B cell (primary cell): ENCODE results near the gene UBR7. TPM values are rescaled to one million over a fixed set of nuclear protein-coding genes. Genes with fewer than 3 reads are reported as not detected.

Experiments
- ATAC-seq: fragments of 200-7000 bp; cut with Tn5 transposase; one replicate; pipeline ENCODE4 v1.10.0; 2021; ENCODE audit warnings: low read depth, mild to moderate bottlenecking, moderate number of reproducible peaks, moderate library complexity
- CTCF ChIA-PET: fragments of 350-600 bp; sonication (Branson Sonifier 250); formaldehyde crosslinking; loops from one replicate; lab custom pipeline; 2021; ENCODE audit warnings: antibody characterized with exemption, inconsistent platforms; lab: Charles Lee
- POLR2A ChIA-PET: fragments of 350-600 bp; sonication (Branson Sonifier 250); formaldehyde crosslinking; loops from one replicate; lab custom pipeline; 2021; ENCODE audit warnings: antibody characterized with exemption; lab: Charles Lee
- DNase-seq: peaks from one replicate; pipeline ENCODE4 v3.0.0; 2013
- H2AFZ ChIP-seq: 2 replicates; pipeline ENCODE4 v1.6.1; 2012; ENCODE audit warnings: mild to moderate bottlenecking, low read depth, low read length; ENCODE audit not compliant: insufficient read depth, poor library complexity, severe bottlenecking
- H3K27ac ChIP-seq, 2 donors: 1 replicate in 1 of 2; 2 replicates in 1 of 2; pipeline ENCODE4 v1.5.1; 2012 to 2013; ENCODE audit warnings: low read length in 2 of 2, mild to moderate bottlenecking in 2 of 2, moderate library complexity in 1 of 2
- H3K27me3 ChIP-seq, 4 experiments: fragments of 200-600 bp in 1 of 4; sonication (generic) in 1 of 4; replicated peaks in 1 of 4; 1 replicate in 2 of 4; 2 replicates in 2 of 4; pipeline versions ENCODE4 v1.6.1 to v1.7.0; 2013 to 2016; ENCODE audit warnings: low read length in 3 of 4, mild to moderate bottlenecking in 2 of 4, mixed read lengths in 1 of 4, moderate library complexity in 1 of 4; ENCODE audit not compliant: insufficient read depth in 4 of 4, control insufficient read depth in 3 of 4; ENCODE audit errors: control extremely low read depth in 1 of 4
- H3K36me3 ChIP-seq, 2 experiments: replicated peaks in 1 of 2; 1 replicate in 1 of 2; 2 replicates in 1 of 2; pipeline versions ENCODE4 v1.6.1 to v1.7.1; 2013; ENCODE audit warnings: low read length in 1 of 2; ENCODE audit not compliant: insufficient read depth in 2 of 2, control insufficient read depth in 1 of 2; ENCODE audit errors: control extremely low read depth in 1 of 2, extremely low read depth in 1 of 2
- H3K4me1 ChIP-seq, 2 donors: fragments of 200-600 bp in 1 of 2; sonication (generic) in 1 of 2; 1 replicate in 1 of 2; 2 replicates in 1 of 2; pipeline versions ENCODE4 v1.5.1 to v1.6.1; 2013 to 2017; ENCODE audit warnings: low read length in 2 of 2; ENCODE audit not compliant: control insufficient read depth in 2 of 2, insufficient read depth in 2 of 2
- H3K4me2 ChIP-seq: replicated peaks from 2 replicates; pipeline ENCODE3; 2012; ENCODE audit warnings: mild to moderate bottlenecking, low read depth, low read length; ENCODE audit not compliant: poor library complexity, severe bottlenecking
- H3K4me3 ChIP-seq, 5 experiments: fragments of 200-600 bp in 1 of 5; sonication (generic) in 1 of 5; 1 replicate in 3 of 5; 2 replicates in 2 of 5; pipeline versions ENCODE4 v1.5.1 to v1.7.0; 2011 to 2016; ENCODE audit warnings: low read length in 4 of 5, mild to moderate bottlenecking in 4 of 5, low read depth in 2 of 5, control low read depth in 1 of 5, moderate library complexity in 1 of 5; ENCODE audit not compliant: insufficient read depth in 1 of 5; ENCODE audit errors: control extremely low read depth in 1 of 5, extremely low read depth in 1 of 5
- H3K79me2 ChIP-seq: fragments of 200-600 bp; sonication (generic); one replicate; pipeline ENCODE4 v1.6.0; 2016; ENCODE audit warnings: low read length; ENCODE audit not compliant: control insufficient read depth, insufficient read depth
- H3K9ac ChIP-seq: fragments of 200-600 bp; sonication (generic); 2 replicates; pipeline ENCODE4 v1.6.1; 2017; ENCODE audit warnings: mild to moderate bottlenecking, low read length, moderate library complexity
- H3K9me3 ChIP-seq, 3 donors: one replicate each; pipeline versions ENCODE4 v1.6.1 to v1.7.1; 2013; ENCODE audit warnings: low read length in 2 of 3; ENCODE audit not compliant: control insufficient read depth in 2 of 3, insufficient read depth in 1 of 3; ENCODE audit errors: control extremely low read depth in 1 of 3
- H4K20me1 ChIP-seq: 2 replicates; pipeline ENCODE4 v1.6.0; 2012; ENCODE audit warnings: mild to moderate bottlenecking, low read length; ENCODE audit not compliant: insufficient read depth, control insufficient read depth, poor library complexity, severe bottlenecking
- H3K27ac Mint-ChIP-seq: one replicate; pipeline ENCODE4 v1.8.0; 2021; ENCODE audit warnings: mixed read lengths
- H3K27me3 Mint-ChIP-seq: one replicate; pipeline ENCODE4 v1.8.0; 2021; ENCODE audit warnings: mixed read lengths
- H3K4me1 Mint-ChIP-seq: one replicate; pipeline ENCODE4 v1.8.0; 2021; ENCODE audit warnings: mixed read lengths
- H3K4me3 Mint-ChIP-seq: one replicate; pipeline ENCODE4 v1.8.0; 2021; ENCODE audit warnings: mixed read lengths
- H3K9me3 Mint-ChIP-seq: one replicate; pipeline ENCODE4 v1.8.0; 2022; ENCODE audit warnings: mixed read lengths; ENCODE audit not compliant: insufficient read depth
- EZH2 ChIP-seq: IDR thresholded peaks from 2 replicates; pipeline ENCODE4 v1.6.1; 2012; ENCODE audit warnings: borderline replicate concordance, low read depth, mild to moderate bottlenecking, moderate library complexity, low read length; ENCODE audit not compliant: insufficient read depth, poor library complexity, severe bottlenecking
- WGBS: methylation state at CpG from one replicate; pipeline ENCODE4 v1.1.5; 2013; ENCODE audit warnings: missing lambda C conversion rate; ENCODE audit not compliant: insufficient coverage; 5-methylcytosine and 5-hydroxymethylcytosine counted together
- intact Hi-C: fragments of 100-400 bp; cut with micrococcal nuclease; formaldehyde crosslinking; loops from one replicate; pipeline ENCODE4 v1.10.0; 2022
- polyA plus RNA-seq: library from polyadenylated mRNA; depleted of rRNA; stranded (reverse); fragments of >200 nt; gene quantifications from 2 replicates; pipeline ENCODE4 v1.2.3, GENCODE V29; 2012
- total RNA-seq, 2 donors: library from RNA; stranded (reverse); fragments of 120-200 nt in 1 of 2; gene quantifications; 1 replicate in 1 of 2; 2 replicates in 1 of 2; pipeline versions ENCODE4 v1.2.3 to v1.2.4, GENCODE V29; 2013 to 2022
- TF ChIP-seq, protein P1 (sequence below): fragments of 200-600 bp; IDR thresholded peaks from one replicate; pipeline ENCODE4 v1.8.0; 2022; ENCODE audit warnings: antibody characterized with exemption, mild to moderate bottlenecking

The UBR7 gene
- total and polyA plus RNA-seq, 2 donors (not counting 1 experiment from before 2014, with no cell fraction given): 11.3 to 17.3 TPM

- Histone ChIP-seq H3K9me3 (no peaks in the 10 kb centered on the region), H3K27me3 (no peaks in the 10 kb centered on the region), H3K36me3 (peaks cover 3 to 62% of the 10 kb centered on the region in 2 experiments), H3K79me2 (no peaks in the 10 kb centered on the region), H3K27ac (no peak overlapping the region), H3K9ac (no peak overlapping the region), H3K4me2 (no peak overlapping the region), H2AFZ (no peak overlapping the region), H3K4me1 (no peaks in the 10 kb centered on the region), H3K4me3 (no peak overlapping the region), H4K20me1 (no peaks in the 10 kb centered on the region)
- H3K27ac Mint-ChIP-seq: no peak overlapping the region
- WGBS: 69% methylated on average over 2 of the region's 3 CpGs
- DNase-seq: peak; percentile 68
- H3K9me3 Mint-ChIP-seq: no peaks in the 10 kb centered on the region
- POLR2A ChIA-PET: interaction anchor here (0.7 to 0.9 kb wide), 3 partner anchors 12 to 104 kb away, joined by 3 to 5 read pairs (median 4); partner anchors contain the start of genes ITPK1, LYSET and MOAP1
- CTCF ChIA-PET: interaction anchor here (0.6 to 2.2 kb wide), 16 partner anchors 9 to 405 kb away, joined by 3 to 22 read pairs (median 4); partner anchors contain the start of genes LYSET and MOAP1
- no peak overlapping the region for H3K4me3 Mint-ChIP-seq
- H3K4me1 Mint-ChIP-seq: no peaks in the 10 kb centered on the region
- peak; percentile 60 for ATAC-seq
- H3K27me3 Mint-ChIP-seq: no peaks in the 10 kb centered on the region
- intact Hi-C loops: loop anchor here (1.0 kb wide), 2 partner anchors 106 to 267 kb away; no protein-coding TSS in a partner anchor
- TF ChIP-seq EZH2: no peak
- TF ChIP-seq, protein P1, sequence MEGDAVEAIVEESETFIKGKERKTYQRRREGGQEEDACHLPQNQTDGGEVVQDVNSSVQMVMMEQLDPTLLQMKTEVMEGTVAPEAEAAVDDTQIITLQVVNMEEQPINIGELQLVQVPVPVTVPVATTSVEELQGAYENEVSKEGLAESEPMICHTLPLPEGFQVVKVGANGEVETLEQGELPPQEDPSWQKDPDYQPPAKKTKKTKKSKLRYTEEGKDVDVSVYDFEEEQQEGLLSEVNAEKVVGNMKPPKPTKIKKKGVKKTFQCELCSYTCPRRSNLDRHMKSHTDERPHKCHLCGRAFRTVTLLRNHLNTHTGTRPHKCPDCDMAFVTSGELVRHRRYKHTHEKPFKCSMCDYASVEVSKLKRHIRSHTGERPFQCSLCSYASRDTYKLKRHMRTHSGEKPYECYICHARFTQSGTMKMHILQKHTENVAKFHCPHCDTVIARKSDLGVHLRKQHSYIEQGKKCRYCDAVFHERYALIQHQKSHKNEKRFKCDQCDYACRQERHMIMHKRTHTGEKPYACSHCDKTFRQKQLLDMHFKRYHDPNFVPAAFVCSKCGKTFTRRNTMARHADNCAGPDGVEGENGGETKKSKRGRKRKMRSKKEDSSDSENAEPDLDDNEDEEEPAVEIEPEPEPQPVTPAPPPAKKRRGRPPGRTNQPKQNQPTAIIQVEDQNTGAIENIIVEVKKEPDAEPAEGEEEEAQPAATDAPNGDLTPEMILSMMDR: peak; percentile 84
Measured at GRCh38 chr14:93219103-93219726, 12.2 kb downstream of the UBR7 start.

DNA sequence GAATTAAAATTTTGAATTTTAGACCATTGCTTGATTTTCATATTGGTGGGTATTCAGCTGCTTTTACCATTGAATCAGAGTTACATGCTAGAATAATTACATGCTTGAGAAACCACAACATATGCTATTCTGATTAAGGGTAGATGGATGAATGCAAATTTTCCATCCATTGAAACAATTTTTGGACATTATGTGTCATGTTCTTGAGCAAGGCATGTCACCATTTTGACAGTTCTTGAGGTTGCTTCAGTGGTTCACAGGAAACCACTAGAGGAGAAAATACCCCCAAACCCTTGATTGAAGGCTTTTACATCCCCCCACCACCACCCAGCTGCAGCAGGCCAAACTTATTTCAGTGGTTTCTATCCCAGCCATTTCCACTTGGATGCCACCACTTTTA is 13.5 kb downstream of the UBR7 start:
- H3K9me3 ChIP-seq: no peaks in the 10 kb centered on the region
- no peaks in the 10 kb centered on the region for H3K4me1 ChIP-seq
- Mint-ChIP-seq H3K27ac (no peak overlapping the region), H3K27me3 (no peaks in the 10 kb centered on the region), H3K4me3 (no peak overlapping the region), H3K4me1 (no peaks in the 10 kb centered on the region), H3K9me3 (no peaks in the 10 kb centered on the region)
- H3K27ac ChIP-seq: no peak overlapping the region
- intact Hi-C loops: no loop called here
- POLR2A ChIA-PET: no interaction called here
- H3K9ac ChIP-seq: no peak overlapping the region
- no peaks in the 10 kb centered on the region for H4K20me1 ChIP-seq
- H3K36me3 ChIP-seq: peaks cover 3 to 68% of the 10 kb centered on the region in 2 experiments
- no peak overlapping the region for H3K4me2 ChIP-seq
- no peak for ATAC-seq
- H3K27me3 ChIP-seq: no peaks in the 10 kb centered on the region
- TF ChIP-seq, protein P1: no peak
- no peak for TF ChIP-seq EZH2
- DNase-seq: no peak
- CTCF ChIA-PET: no interaction called here
- H3K4me3 ChIP-seq: no peak overlapping the region
- H2AFZ ChIP-seq: no peak overlapping the region
- no peaks in the 10 kb centered on the region for H3K79me2 ChIP-seq
